NCI-H146 treated with DMSO at 0.1 percent for 48 hours (cell line): Measurements from ENCODE around the gene SCN11A.
"Not testable (repeated sequence)": the region's sequence is repeated elsewhere in the genome, so short reads cannot be mapped to it uniquely, and the experiment has no call there.

ENCODE experiments used
- DNase-seq: peaks from one replicate; lab custom pipeline; 2025; ENCODE audit not compliant: unreplicated experiment; lab: John Stamatoyannopoulos, UW

SCN11A gene

DNA sequence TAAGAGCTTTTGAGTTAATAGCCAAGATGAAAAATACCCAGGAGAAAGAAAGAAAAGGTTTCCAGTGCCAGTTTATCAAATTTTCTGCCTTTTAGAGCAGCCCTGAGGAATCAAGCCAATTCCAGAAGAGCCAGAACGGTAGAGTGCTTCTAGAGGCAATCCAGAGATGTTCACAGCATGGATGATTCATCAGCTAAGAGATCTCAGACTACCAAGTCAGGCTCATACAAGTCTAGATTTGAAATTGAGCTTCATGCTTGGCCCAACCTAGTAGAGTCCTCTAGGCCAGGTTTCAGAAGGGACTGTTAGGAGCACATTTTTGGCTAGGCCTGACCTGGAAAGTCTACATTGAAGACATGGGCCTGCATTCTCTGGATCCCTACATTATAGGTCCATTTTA lies 15.5 kb upstream of the SCN11A start:
- DNase-seq = no peak

DNA sequence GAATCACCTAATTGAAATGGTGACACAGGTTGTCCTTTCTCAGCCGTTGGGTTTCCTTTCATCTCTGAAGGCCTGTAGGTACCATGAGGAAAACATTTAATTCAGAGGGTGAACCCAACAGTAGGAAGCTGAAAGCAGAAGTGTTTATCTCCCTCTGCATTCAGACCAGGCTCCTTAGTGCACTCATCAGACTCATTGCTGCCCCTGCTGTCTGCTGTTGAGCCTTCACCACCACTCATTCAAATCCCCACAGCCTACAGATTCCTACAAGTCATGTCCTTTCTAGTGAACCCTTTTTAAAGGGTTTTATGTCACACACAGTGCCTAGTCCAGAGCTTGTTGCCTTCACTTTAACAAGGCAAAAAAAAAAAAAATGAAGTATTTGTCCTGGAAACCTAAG lies 13.5 kb upstream of the SCN11A start:
- DNase-seq = no peak

GRCh38 chr3:39064646-39065045 lies 12.9 kb upstream of the SCN11A start:
- DNase-seq = no peak

DNA sequence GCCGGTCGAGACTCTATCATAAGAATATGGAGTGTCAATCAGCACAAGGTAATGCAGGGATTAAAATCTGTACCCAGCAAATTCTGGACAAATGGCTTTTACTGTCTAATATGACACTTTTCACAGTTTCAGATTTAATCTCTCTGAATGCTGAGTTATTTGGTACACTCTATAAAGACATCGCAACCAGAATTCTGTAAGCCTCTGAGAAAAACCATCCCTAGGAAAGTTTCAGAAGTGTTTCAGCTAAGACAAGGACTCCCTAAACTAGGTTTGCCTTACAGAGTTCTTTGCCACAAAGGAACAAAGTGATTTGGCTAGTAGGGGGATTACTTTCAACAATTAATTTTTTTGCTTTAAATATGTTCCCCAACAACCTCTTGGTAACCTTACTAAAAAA lies 11.4 kb upstream of the SCN11A start:
- no peak for DNase-seq

- no peak for DNase-seq
Observed at GRCh38 chr3:39062180-39062579, 10.4 kb upstream of the SCN11A start.

- not testable (repeated sequence) for DNase-seq
Observed at GRCh38 chr3:39061228-39061627, 9.5 kb upstream of the SCN11A start.

DNA sequence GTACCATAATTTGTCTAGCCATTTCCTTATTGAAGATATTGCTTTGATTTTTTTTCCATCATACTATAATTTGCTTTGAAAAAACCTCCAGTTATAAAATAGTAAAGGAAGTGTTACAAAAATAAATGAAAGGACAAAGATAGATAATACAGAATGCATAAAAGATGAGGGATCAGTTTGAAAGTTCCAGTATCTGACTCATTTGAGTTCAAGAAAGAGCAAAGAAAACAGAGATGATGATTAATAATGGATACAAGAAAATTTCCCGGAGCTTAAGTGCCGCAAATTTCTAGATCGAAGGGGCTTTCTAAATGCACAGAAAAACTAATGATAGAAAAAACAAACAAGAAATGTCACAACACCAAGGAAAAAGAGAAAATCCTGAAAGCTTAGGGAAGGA lies 4.4 kb upstream of the SCN11A start:
- no peak for DNase-seq

DNA sequence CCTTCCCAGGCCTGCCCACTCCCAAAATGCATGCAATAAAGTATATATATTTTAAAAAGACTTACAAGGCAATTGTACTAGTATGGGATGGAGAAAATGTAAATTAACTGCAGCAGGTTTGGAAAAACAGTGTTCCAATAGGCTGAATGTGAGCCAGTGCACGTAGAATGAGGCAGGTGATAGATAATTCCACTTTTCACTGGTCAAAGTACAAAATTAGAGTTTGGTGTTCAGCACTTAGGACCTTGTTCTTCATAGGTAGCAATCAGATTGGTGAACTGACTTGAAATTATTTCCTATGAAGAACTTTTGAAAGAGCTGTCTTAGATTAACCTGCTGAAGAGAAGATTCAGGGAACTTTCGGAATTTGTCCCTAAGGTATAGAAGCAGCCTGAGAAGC lies 2.0 kb upstream of the SCN11A start:
- no peak for DNase-seq

GRCh38 chr3:39052583-39052982 lies 839 bp upstream of the SCN11A start:
- no peak for DNase-seq

DNA sequence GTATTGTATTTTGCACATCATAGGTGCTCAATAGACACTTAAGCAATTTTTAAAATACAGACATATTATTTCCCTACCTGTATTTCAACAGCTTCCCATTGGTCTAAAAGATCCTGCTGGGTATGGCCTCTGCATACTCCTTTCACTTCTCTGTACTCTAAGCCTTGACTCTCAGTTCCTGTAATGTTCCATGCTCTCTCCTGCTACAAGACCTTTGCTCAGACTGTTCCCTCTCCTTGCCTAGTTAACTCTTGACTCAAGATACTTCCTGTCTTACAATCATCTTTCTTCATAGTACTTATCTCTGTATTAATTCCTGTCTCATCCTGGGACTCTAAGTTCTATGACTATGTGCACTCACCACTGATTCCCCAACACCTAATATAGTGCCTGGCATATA lies 1.7 kb downstream of the SCN11A start:
- no peak for DNase-seq

- no peak for DNase-seq
Observed at GRCh38 chr3:39038165-39038564, 13.6 kb downstream of the SCN11A start.

DNA sequence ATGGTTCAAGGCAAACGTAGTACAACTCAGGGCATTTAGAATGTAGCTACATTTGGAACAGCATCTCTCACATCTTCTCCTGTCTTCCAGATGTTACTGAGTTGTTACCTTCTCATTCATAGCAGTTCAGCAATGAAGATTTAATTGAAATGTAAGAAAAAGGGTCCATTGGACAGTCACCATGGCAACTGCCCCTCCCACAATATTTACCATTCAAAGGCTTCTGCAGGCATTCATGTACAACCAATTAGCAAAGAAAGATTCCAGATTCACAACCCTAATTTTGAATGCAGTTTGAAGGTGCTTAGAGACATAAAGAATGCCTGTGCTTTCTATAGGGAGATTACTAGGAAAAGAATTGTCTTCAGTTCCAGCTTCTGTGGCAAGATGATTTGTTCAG lies 22.2 kb downstream of the SCN11A start:
- DNase-seq = no peak

GRCh38 chr3:39028546-39028945 lies 23.2 kb downstream of the SCN11A start:
- no peak for DNase-seq

- DNase-seq = no peak
Observed at GRCh38 chr3:39025222-39025970, 26.3 kb downstream of the SCN11A start.

DNA sequence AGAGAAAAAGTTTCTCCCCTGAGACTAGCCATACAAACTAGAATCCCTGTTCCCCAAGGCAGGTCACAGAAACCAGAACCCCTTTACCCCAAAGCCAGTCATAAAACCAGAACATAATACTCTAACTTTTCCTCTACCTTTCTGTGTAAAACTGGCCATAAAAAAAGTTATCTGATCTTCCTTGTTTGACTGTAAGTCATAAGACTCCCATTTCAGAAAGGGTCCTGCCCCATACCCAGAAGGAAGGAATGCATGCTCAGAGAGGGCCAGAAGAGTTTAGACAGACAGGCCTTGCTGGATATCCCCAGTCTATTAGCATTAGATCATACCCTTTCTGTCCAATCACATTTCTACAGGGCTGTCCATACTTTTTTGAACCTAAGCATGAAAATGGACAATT lies 27.2 kb downstream of the SCN11A start:
- DNase-seq = no peak

- DNase-seq = no peak
Observed at GRCh38 chr3:39022286-39022630, 29.5 kb downstream of the SCN11A start.

GRCh38 chr3:39021465-39022285 lies 30.1 kb downstream of the SCN11A start:
- DNase-seq = no peak

- no peak for DNase-seq
Observed at GRCh38 chr3:39021029-39021428, 30.7 kb downstream of the SCN11A start.

GRCh38 chr3:39019299-39019698 lies 32.4 kb downstream of the SCN11A start:
- DNase-seq = no peak

DNA sequence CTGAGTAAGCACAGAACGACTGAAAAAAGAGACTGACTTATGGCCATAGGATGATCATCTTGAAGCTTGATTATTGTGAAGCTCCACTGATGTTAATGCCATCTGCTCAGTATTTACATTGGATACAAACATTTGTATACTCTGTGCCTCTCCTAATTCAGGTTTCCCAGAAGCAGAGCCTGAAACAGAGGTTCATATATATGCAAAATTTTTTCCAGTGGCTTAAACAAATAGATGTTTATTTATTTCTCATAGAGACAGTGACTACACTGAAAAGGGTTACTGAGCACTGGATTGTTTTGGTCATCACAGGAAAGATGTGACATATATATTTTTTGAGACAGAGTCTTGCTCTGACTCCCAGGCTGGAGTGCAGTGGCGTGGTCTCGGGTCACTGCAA lies 36.3 kb downstream of the SCN11A start:
- no peak for DNase-seq

DNA sequence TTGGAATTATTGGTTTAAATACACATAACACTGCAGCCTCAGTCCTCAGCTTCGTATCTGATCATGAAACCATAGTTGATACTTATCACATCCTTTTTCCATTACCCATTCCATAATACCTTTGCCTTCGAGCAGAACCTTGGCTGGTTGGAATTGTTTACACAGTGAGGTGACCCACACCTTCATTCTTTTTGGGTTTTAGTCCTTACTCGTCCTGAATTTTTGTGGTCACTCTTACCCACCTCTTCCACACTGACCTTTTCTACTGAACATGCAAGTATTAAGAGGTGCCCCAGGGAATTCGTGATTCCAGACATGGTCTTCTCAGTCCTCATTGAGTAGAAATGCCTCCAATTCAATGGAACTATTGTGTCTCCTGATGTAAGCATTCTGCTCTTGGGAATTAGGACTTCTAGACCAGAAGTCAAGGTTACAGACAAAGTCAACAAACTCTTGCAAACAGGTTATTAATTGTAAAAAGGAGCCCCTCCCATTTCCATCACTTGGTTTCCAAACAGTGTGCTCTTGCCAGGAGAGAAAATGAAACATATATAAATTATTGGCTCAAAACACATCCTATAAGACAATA lies 37.7 kb downstream of the SCN11A start:
- DNase-seq = no peak

- DNase-seq = no peak
Observed at GRCh38 chr3:39013289-39013688, 38.5 kb downstream of the SCN11A start.
